ENCODE data around the gene TLCD3B. TPM values are rescaled to one million over a fixed set of nuclear protein-coding genes. Genes with fewer than 3 reads are reported as not detected.

The TLCD3B gene
- total RNA-seq, 2 experiments from 2014 or later, result 4.3 to 17.6 TPM

DNA sequence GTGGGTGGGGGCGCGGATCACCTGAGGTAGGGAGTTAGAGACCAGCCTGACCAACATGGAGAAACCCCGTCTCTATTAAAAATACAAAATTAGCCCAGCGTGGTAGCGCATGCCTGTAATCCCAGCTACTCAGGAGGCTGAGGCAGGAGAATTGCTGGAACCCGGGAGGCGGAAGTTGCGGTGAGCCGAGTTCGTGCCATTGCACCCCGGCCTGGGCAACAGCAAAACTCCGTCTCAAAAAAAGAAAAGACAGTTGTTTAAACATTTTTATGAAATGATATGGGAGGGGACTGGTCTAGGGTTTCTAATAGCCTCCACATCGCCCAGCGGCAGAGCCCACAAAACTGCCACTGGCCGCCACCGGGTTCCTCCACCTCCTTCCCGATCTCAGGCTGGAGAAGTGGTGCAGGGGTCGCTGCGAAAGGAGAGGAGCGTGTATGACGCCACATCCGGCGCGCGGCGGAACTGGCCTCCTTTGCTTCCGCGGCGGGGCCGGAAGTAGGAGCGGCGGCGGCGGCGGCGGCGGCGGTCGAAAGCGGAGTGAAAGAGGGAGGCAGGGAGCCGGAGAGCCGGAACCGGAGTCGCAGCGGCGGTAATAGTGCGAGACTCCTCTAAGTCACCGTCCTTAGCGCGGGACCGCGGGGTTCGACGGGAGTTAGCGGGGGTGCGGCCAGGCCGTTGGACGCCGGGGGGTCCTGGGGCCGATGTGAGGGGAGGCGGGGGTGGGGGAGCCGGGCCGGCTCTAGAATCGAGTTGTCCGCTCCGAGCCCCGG is 44.6 kb upstream of the TLCD3B start, which contains the start of gene PPP4C:
TSS of gene PPP4C (plus strand) at position 492 of the 773 bp plus-strand sequence. CDS start 384 bp downstream, outside the sequence.
- Histone ChIP-seq H4K20me1 (ENCODE audit: insufficient read depth, low read length) (peaks cover 5% of the 10 kb centered on the region), H3K4me3 (ENCODE audit: low read depth, low read length, poor library complexity, severe bottlenecking) (peak within 1 kb of the TSS; percentile 98), H3K9me2 (ENCODE audit: insufficient read depth, low read length) (no peaks in the 10 kb centered on the region)

DNA sequence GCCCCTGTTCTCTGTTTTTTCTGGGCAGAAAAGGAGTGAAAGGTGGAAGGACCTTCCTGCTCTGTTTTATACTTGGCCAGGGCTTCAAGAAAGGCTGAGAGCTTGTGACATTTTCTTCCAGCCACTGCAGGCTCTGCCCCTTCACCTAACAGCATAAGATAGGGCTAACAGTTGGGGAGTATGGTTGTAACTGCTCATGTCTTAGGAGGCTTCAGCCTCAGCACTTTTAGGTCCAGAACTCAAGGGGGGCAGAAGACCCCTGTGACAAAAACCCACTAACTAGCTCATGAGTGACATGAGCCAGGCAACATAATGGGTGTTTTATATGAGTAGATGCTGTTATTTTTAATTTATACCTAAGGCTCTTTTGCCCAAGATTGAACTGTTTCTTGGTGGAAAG is 39.4 kb upstream of the TLCD3B start:
- H3K27ac ChIP-seq (ENCODE audit: low read depth, low read length, poor library complexity, severe bottlenecking), result no peak overlapping the region
- H3K9me2 ChIP-seq (ENCODE audit: insufficient read depth, low read length), result no peaks in the 10 kb centered on the region
- H3K79me2 ChIP-seq (ENCODE audit: insufficient read depth, low read depth, low read length), result peaks cover 37% of the 10 kb centered on the region
- no peaks in the 10 kb centered on the region for H3K9me3 ChIP-seq (ENCODE audit: low read length)
- peaks cover 39% of the 10 kb centered on the region for H3K4me1 ChIP-seq (ENCODE audit: insufficient read depth, low read length, poor library complexity, severe bottlenecking)
- no peak overlapping the region for H3K4me3 ChIP-seq (ENCODE audit: low read depth, low read length, poor library complexity, severe bottlenecking)
- POLR2A ChIA-PET, result interaction anchor here (0.6 to 0.7 kb wide), 2 partner anchors 161 to 617 kb away, joined by 4 to 5 read pairs; no protein-coding TSS in a partner anchor
- no peak for TF ChIP-seq EZH2phosphoT487 (IDR thresholded peaks at IDR 0.05; ENCODE audit: borderline replicate concordance, low read depth, low read length)
- TF ChIP-seq, protein P1, sequence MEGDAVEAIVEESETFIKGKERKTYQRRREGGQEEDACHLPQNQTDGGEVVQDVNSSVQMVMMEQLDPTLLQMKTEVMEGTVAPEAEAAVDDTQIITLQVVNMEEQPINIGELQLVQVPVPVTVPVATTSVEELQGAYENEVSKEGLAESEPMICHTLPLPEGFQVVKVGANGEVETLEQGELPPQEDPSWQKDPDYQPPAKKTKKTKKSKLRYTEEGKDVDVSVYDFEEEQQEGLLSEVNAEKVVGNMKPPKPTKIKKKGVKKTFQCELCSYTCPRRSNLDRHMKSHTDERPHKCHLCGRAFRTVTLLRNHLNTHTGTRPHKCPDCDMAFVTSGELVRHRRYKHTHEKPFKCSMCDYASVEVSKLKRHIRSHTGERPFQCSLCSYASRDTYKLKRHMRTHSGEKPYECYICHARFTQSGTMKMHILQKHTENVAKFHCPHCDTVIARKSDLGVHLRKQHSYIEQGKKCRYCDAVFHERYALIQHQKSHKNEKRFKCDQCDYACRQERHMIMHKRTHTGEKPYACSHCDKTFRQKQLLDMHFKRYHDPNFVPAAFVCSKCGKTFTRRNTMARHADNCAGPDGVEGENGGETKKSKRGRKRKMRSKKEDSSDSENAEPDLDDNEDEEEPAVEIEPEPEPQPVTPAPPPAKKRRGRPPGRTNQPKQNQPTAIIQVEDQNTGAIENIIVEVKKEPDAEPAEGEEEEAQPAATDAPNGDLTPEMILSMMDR (conservative IDR thresholded peaks at IDR 0.05; ENCODE audit: low read length), result no peak
- H2AFZ ChIP-seq (ENCODE audit: low read length), result no peak overlapping the region
- H3K4me2 ChIP-seq (ENCODE audit: low read length), result no peak overlapping the region
- CTCF ChIA-PET (ENCODE audit: unreplicated experiment), result no interaction called here
- no peak for DNase-seq (ENCODE audit: low spot score)
- BruUV-seq (replicated peaks), result no TSS peak
- peaks cover 86% of the 10 kb centered on the region for H3K36me3 ChIP-seq (ENCODE audit: insufficient read depth, low read length)
- H4K20me1 ChIP-seq (ENCODE audit: insufficient read depth, low read length), result peaks cover 14% of the 10 kb centered on the region
- intact Hi-C loops (cut with micrococcal nuclease; ENCODE audit: unreplicated experiment), result no loop called here

More for the DNA sequence above, 44.6 kb upstream of the TLCD3B start, which contains the start of gene PPP4C:
- POLR2A ChIA-PET, result interaction anchor here (0.7 to 1.5 kb wide), 4 partner anchors 9 to 79 kb away, joined by 3 to 5 read pairs (median 4); partner anchors contain the start of genes INO80E and TBX6
- peak; percentile 90 for DNase-seq (ENCODE audit: low spot score)
- peaks cover 26% of the 10 kb centered on the region for H3K4me1 ChIP-seq (ENCODE audit: insufficient read depth, low read length, poor library complexity, severe bottlenecking)
- no peaks in the 10 kb centered on the region for H3K9me3 ChIP-seq (ENCODE audit: low read length)
- H3K36me3 ChIP-seq (ENCODE audit: insufficient read depth, low read length), result peaks cover 78% of the 10 kb centered on the region
- CTCF ChIA-PET (ENCODE audit: unreplicated experiment), result no interaction called here
- BruUV-seq (replicated peaks), result TSS peak; percentile 99
- peak within 1 kb of the TSS; percentile 0; the same call in 1 of the 2 replicates for H2AFZ ChIP-seq (ENCODE audit: low read length)
- intact Hi-C loops (cut with micrococcal nuclease; ENCODE audit: unreplicated experiment), result loop anchor here (1.0 kb wide), 2 partner anchors 10 to 17 kb away; partner anchors contain the start of gene ALDOA
- peaks cover 37% of the 10 kb centered on the region for H3K79me2 ChIP-seq (ENCODE audit: insufficient read depth, low read depth, low read length)
- H3K27ac ChIP-seq (ENCODE audit: low read depth, low read length, poor library complexity, severe bottlenecking), result peak within 1 kb of the TSS; percentile 51
- no peak for TF ChIP-seq EZH2phosphoT487 (IDR thresholded peaks at IDR 0.05; ENCODE audit: borderline replicate concordance, low read depth, low read length)
- TF ChIP-seq, protein P1 (conservative IDR thresholded peaks at IDR 0.05; ENCODE audit: low read length), result no peak
- peak within 1 kb of the TSS; percentile 99 for H3K4me2 ChIP-seq (ENCODE audit: low read length)
